ENCODE data around the gene SIGLEC11. TPM values are rescaled to one million over a fixed set of nuclear protein-coding genes. Genes with fewer than 3 reads are reported as not detected.

SIGLEC11 gene
- total RNA-seq, 6 experiments from 2014 or later = 0.74 to 3.0 (median 1.7) TPM

GRCh38 chr19:49912965-49913685 lies 47.8 kb downstream of the SIGLEC11 start:
- H3K27me3 ChIP-seq = no peaks in the 10 kb centered on the region
- H3K4me3 ChIP-seq = no peak overlapping the region
- H3K9me3 ChIP-seq = no peaks in the 10 kb centered on the region
- ATAC-seq (no peak), DNase-seq (no peak)
- 69% methylated on average over 10 of the region's 21 CpGs for WGBS (ENCODE audit: insufficient coverage, low coverage, low lambda C conversion rate, missing lambda C conversion rate)
- TF ChIP-seq POLR2A (IDR thresholded peaks at IDR 0.05) (no peak), CTCF (IDR thresholded peaks at IDR 0.05) (peak in 1 of 4 donors; percentile 11)
- intact Hi-C loops (cut with DNase I) = no loop called here
- peaks cover 0 to 28% (median 10%) of the 10 kb centered on the region in 4 donors for H3K4me1 ChIP-seq
- H3K36me3 ChIP-seq = peaks cover 0 to 15% (median 2%) of the 10 kb centered on the region in 4 donors
- no peak overlapping the region for H3K27ac ChIP-seq

- intact Hi-C loops (cut with DNase I) = no loop called here
- DNase-seq (no peak), ATAC-seq (peak; percentile 5 to 77 (median 34))
- no peak for TF ChIP-seq POLR2A (IDR thresholded peaks at IDR 0.05)
- TF ChIP-seq CTCF (IDR thresholded peaks at IDR 0.05) = no peak
- Histone ChIP-seq H3K4me1 (peaks cover 0 to 17% (median 8%) of the 10 kb centered on the region in 4 donors), H3K27ac (no peak overlapping the region), H3K9me3 (no peaks in the 10 kb centered on the region), H3K27me3 (no peaks in the 10 kb centered on the region), H3K36me3 (peaks cover 0 to 21% (median 5%) of the 10 kb centered on the region in 4 donors), H3K4me3 (no peak overlapping the region)
- WGBS (ENCODE audit: insufficient coverage, low coverage, low lambda C conversion rate, missing lambda C conversion rate) = 55% methylated on average over 8 of the region's 9 CpGs
Measured at GRCh38 chr19:49911381-49912145, 49.4 kb downstream of the SIGLEC11 start.

- TF ChIP-seq CTCF (IDR thresholded peaks at IDR 0.05) (no peak), POLR2A (IDR thresholded peaks at IDR 0.05) (no peak)
- peaks cover 0 to 21% (median 5%) of the 10 kb centered on the region in 4 donors for H3K36me3 ChIP-seq
- intact Hi-C loops (cut with DNase I) = no loop called here
- H3K9me3 ChIP-seq = no peaks in the 10 kb centered on the region
- no peaks in the 10 kb centered on the region for H3K27me3 ChIP-seq
- peak in 2 of 4 donors; percentile 5 to 9 for ATAC-seq
- no peak overlapping the region for H3K27ac ChIP-seq
- peaks cover 0 to 14% (median 6%) of the 10 kb centered on the region in 4 donors for H3K4me1 ChIP-seq
- WGBS (ENCODE audit: insufficient coverage, low coverage, low lambda C conversion rate, missing lambda C conversion rate) = 100% methylated on average over 1 of the region's 5 CpGs
- H3K4me3 ChIP-seq = no peak overlapping the region
- DNase-seq = no peak
Measured at GRCh38 chr19:49910179-49910578, 50.8 kb downstream of the SIGLEC11 start.

- intact Hi-C loops (cut with DNase I) = no loop called here
- H3K36me3 ChIP-seq = peaks cover 0 to 21% (median 5%) of the 10 kb centered on the region in 4 donors
- ATAC-seq = no peak
Measured at GRCh38 chr19:49908480-49909420, 52.2 kb downstream of the SIGLEC11 start.

More at GRCh38 chr19:49908480-49909420, 52.2 kb downstream of the SIGLEC11 start:
- Histone ChIP-seq H3K9me3 (no peaks in the 10 kb centered on the region), H3K4me1 (peaks cover 0 to 14% (median 6%) of the 10 kb centered on the region in 4 donors), H3K27ac (no peak overlapping the region), H3K27me3 (no peaks in the 10 kb centered on the region), H3K4me3 (no peak overlapping the region)
- TF ChIP-seq CTCF (IDR thresholded peaks at IDR 0.05) (no peak), POLR2A (IDR thresholded peaks at IDR 0.05) (no peak)
- no peak for DNase-seq
- WGBS (ENCODE audit: insufficient coverage, low coverage, low lambda C conversion rate, missing lambda C conversion rate) = 97% methylated on average over 20 of the region's 37 CpGs

Data from right lobe of liver (tissue), 6 donors.